GM23338 (cell line): Measurements from ENCODE around the gene ZKSCAN4. TPM values are rescaled to one million over a fixed set of nuclear protein-coding genes. Genes with fewer than 3 reads are reported as not detected.

Source experiments
- ATAC-seq: fragments of 200-7000 bp; cut with Tn5 transposase; 3 replicates; pipeline ENCODE4 v1.9.1; 2020
- DNase-seq: peaks from one replicate; pipeline ENCODE4 v3.0.0-alpha.2; 2015; ENCODE audit warnings: low spot score
- H2AFZ ChIP-seq: fragments of 200-600 bp; sonication (generic); 2 replicates; pipeline ENCODE4 v1.8.0; 2016; ENCODE audit warnings: antibody characterized with exemption, mild to moderate bottlenecking, moderate library complexity
- H3F3A ChIP-seq: fragments of 200-600 bp; sonication (generic); replicated peaks from 2 replicates; pipeline ENCODE4 v1.8.0; 2017; ENCODE audit warnings: antibody characterized with exemption, mixed run types, low read depth
- H3K27ac ChIP-seq: fragments of 200-600 bp; sonication (generic); 2 replicates; pipeline ENCODE4 v1.6.1; 2016; ENCODE audit warnings: low read depth
- H3K27me3 ChIP-seq: fragments of 200-600 bp; sonication (generic); 2 replicates; pipeline ENCODE4 v1.8.0; 2016; ENCODE audit warnings: mild to moderate bottlenecking, mixed run types, moderate library complexity; ENCODE audit not compliant: insufficient read depth
- H3K36me3 ChIP-seq: fragments of 200-600 bp; sonication (generic); 2 replicates; pipeline ENCODE4 v1.8.0; 2016; ENCODE audit warnings: mild to moderate bottlenecking; ENCODE audit not compliant: insufficient read depth
- H3K4me1 ChIP-seq: fragments of 200-600 bp; sonication (generic); 2 replicates; pipeline ENCODE4 v1.8.0; 2016; ENCODE audit warnings: mild to moderate bottlenecking, moderate library complexity; ENCODE audit not compliant: insufficient read depth
- H3K4me2 ChIP-seq: fragments of 200-600 bp; sonication (generic); 2 replicates; pipeline ENCODE4 v1.7.1; 2017; ENCODE audit warnings: mixed run types
- H3K4me3 ChIP-seq: fragments of 200-600 bp; sonication (generic); 2 replicates; pipeline ENCODE4 v1.6.1; 2016; ENCODE audit warnings: mixed run types
- H3K79me2 ChIP-seq: fragments of 200-600 bp; sonication (generic); replicated peaks from 2 replicates; pipeline ENCODE4 v1.8.0; 2017; ENCODE audit warnings: mild to moderate bottlenecking; ENCODE audit not compliant: insufficient read depth
- H3K9me2 ChIP-seq: fragments of 200-600 bp; sonication (generic); 2 replicates; pipeline ENCODE4 v1.8.0; 2017; ENCODE audit not compliant: insufficient read depth
- H4K20me1 ChIP-seq: fragments of 200-600 bp; sonication (generic); replicated peaks from 2 replicates; pipeline ENCODE4 v1.8.0; 2017; ENCODE audit warnings: mild to moderate bottlenecking; ENCODE audit not compliant: insufficient read depth
- H3K27ac Mint-ChIP-seq: 2 replicates; pipeline ENCODE4 v1.8.0; 2020; ENCODE audit warnings: inconsistent platforms, mild to moderate bottlenecking, moderate library complexity, mixed read lengths
- H3K27me3 Mint-ChIP-seq: 3 replicates; pipeline ENCODE4 v1.8.0; 2022; ENCODE audit warnings: low read depth, mild to moderate bottlenecking, moderate library complexity, mixed read lengths, inconsistent platforms; ENCODE audit not compliant: insufficient read depth, poor library complexity
- H3K36me3 Mint-ChIP-seq: 3 replicates; pipeline ENCODE4 v1.8.0; 2021; ENCODE audit warnings: low read depth, mild to moderate bottlenecking, inconsistent platforms, moderate library complexity, mixed read lengths
- H3K4me1 Mint-ChIP-seq: 3 replicates; pipeline ENCODE4 v1.8.0; 2020; ENCODE audit warnings: mild to moderate bottlenecking, inconsistent platforms, mixed read lengths
- H3K4me3 Mint-ChIP-seq: 3 replicates; pipeline ENCODE4 v1.8.0; 2021; ENCODE audit warnings: moderate library complexity, mild to moderate bottlenecking, inconsistent platforms, mixed read lengths
- H3K9me3 Mint-ChIP-seq: 3 replicates; pipeline ENCODE4 v1.8.0; 2020; ENCODE audit warnings: moderate library complexity, mild to moderate bottlenecking, inconsistent platforms, mixed read lengths
- CREB1 ChIP-seq: fragments of 250-450 bp; sonication (Bioruptor Pico); IDR thresholded peaks from 2 replicates; pipeline ENCODE4 v1.5.0; 2020; ENCODE audit warnings: low read depth, mild to moderate bottlenecking, moderate library complexity
- CTCF ChIP-seq, 2 experiments: fragments of 200-600 bp in 1 of 2; sonication (generic) in 1 of 2; conservative IDR thresholded peaks; 2 replicates each; pipeline versions ENCODE4 v1.5.1 to v1.6.1; 2016 to 2017; ENCODE audit warnings: antibody characterized with exemption in 2 of 2, low read depth in 2 of 2, mild to moderate bottlenecking in 2 of 2, moderate library complexity in 1 of 2
- EZH2phosphoT487 ChIP-seq: fragments of 200-600 bp; sonication (generic); IDR thresholded peaks from one replicate; pipeline ENCODE4 v1.8.1; 2018; ENCODE audit warnings: antibody characterized with exemption; ENCODE audit not compliant: unreplicated experiment
- JUNB ChIP-seq: IDR thresholded peaks from one replicate; pipeline ENCODE4 v1.6.1; 2016; ENCODE audit warnings: antibody characterized with exemption; ENCODE audit not compliant: unreplicated experiment
- NANOG ChIP-seq: IDR thresholded peaks from 2 replicates; pipeline ENCODE4 v1.6.1; 2016; ENCODE audit warnings: antibody characterized with exemption, borderline replicate concordance
- POLR2AphosphoS5 ChIP-seq: IDR thresholded peaks from 2 replicates; pipeline ENCODE4 v1.6.1; 2016; ENCODE audit warnings: antibody characterized with exemption, low read depth
- STAT1 ChIP-seq: IDR thresholded peaks from one replicate; pipeline ENCODE4 v1.6.1; 2016; ENCODE audit warnings: antibody characterized with exemption; ENCODE audit not compliant: unreplicated experiment
- ZNF114 ChIP-seq: fragments of 250-450 bp; sonication (Bioruptor Pico); IDR thresholded peaks from 2 replicates; pipeline ENCODE4 v1.5.0; 2020; ENCODE audit warnings: mild to moderate bottlenecking, moderate library complexity
- ZNF331 ChIP-seq: fragments of 250-450 bp; sonication (Bioruptor Pico); IDR thresholded peaks from 2 replicates; pipeline ENCODE4 v1.5.0; 2020; ENCODE audit warnings: low read depth, mild to moderate bottlenecking, moderate library complexity
- polyA plus RNA-seq: library from polyadenylated mRNA; unstranded; fragments of >200 nt; fragmentation: Nextera tagmentation; extraction: Ambion mirVana; gene quantifications from 2 replicates; pipeline ENCODE4 v1.2.1, GENCODE V29; 2016
- total RNA-seq: library from RNA; depleted of rRNA; stranded (reverse); fragments of >200 nt; shearing (Covaris generic); gene quantifications from 2 replicates; pipeline ENCODE4 v1.2.3, GENCODE V29; 2014
- TF ChIP-seq, protein P1 (sequence below): IDR thresholded peaks from 2 replicates; pipeline ENCODE4 v1.6.1; 2016; ENCODE audit warnings: antibody characterized with exemption

The ZKSCAN4 gene
- total and polyA plus RNA-seq, 2 experiments from 2014 or later: 2.8 to 5.9 TPM

- DNase-seq: peak; percentile 96
- 0 out of 2 replicates have a peak, but pooled peaks cover 4% of the 10 kb centered on the region for H4K20me1 ChIP-seq
- H3K36me3 ChIP-seq: peaks cover 25% of the 10 kb centered on the region
- TF ChIP-seq STAT1 (no peak), JUNB (no peak), ZNF114 (CRISPR knock-in tag) (no peak), NANOG (no peak; the same call in 1 of the 2 replicates), POLR2AphosphoS5 (peak; percentile 77), EZH2phosphoT487 (no peak), ZNF331 (CRISPR knock-in tag) (no peak), CREB1 (CRISPR knock-in tag) (peak; percentile 61), CTCF (conservative IDR thresholded peaks at IDR 0.05; ENCODE audit: low read depth in 2 of 2) (no peak)
- TF ChIP-seq, protein P1, sequence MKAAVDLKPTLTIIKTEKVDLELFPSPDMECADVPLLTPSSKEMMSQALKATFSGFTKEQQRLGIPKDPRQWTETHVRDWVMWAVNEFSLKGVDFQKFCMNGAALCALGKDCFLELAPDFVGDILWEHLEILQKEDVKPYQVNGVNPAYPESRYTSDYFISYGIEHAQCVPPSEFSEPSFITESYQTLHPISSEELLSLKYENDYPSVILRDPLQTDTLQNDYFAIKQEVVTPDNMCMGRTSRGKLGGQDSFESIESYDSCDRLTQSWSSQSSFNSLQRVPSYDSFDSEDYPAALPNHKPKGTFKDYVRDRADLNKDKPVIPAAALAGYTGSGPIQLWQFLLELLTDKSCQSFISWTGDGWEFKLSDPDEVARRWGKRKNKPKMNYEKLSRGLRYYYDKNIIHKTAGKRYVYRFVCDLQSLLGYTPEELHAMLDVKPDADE: peak; percentile 73; the same call in 1 of the 2 replicates
- peaks cover 14% of the 10 kb centered on the region; the same call in 1 of the 2 replicates for H3K4me1 ChIP-seq
- 0 out of 2 replicates have a peak within 1 kb of the TSS, but pooled peaks have one; percentile 32 for H3K27ac ChIP-seq
- H3K79me2 ChIP-seq: peaks cover 14% of the 10 kb centered on the region
- Mint-ChIP-seq H3K4me1 (peaks cover 8% of the 10 kb centered on the region; the same call in 2 of the 3 replicates), H3K27ac (peak within 1 kb of the TSS; percentile 91), H3K9me3 (no peaks in the 10 kb centered on the region), H3K4me3 (peak within 1 kb of the TSS; percentile 97), H3K27me3 (peaks cover 25% of the 10 kb centered on the region), H3K36me3 (peaks cover 30% of the 10 kb centered on the region)
- H2AFZ ChIP-seq: peak within 1 kb of the TSS; percentile 79
- peak within 1 kb of the TSS; percentile 86 for H3K4me2 ChIP-seq
- no peaks in the 10 kb centered on the region for H3F3A ChIP-seq
- peak within 1 kb of the TSS; percentile 91 for H3K4me3 ChIP-seq
- H3K27me3 ChIP-seq: peaks cover 42% of the 10 kb centered on the region
- ATAC-seq: peak; percentile 98
- H3K9me2 ChIP-seq: no peaks in the 10 kb centered on the region
Observed at GRCh38 chr6:28225056-28225834, 26.8 kb downstream of the ZKSCAN4 start, which contains the start of gene ZSCAN9. Gene ZSCAN9 (plus strand): TSS chr6:28225275. CDS start chr6:28227085, 1,810 bp downstream.
